ENCODE measurements around the gene TXNRD1.

GRCh38 chr12:104295954-104296353, 80.4 kb downstream of the TXNRD1 start:
- TF ChIP-seq CTCF (IDR thresholded peaks at IDR 0.05) = no peak
- TF ChIP-seq POLR2A (IDR thresholded peaks at IDR 0.05) = no peak
